IPS-NIHi7 (cell line): ENCODE measurements around the gene EML2.
A peak's percentile ranks its signal among the peaks of the same experiment; 100 is the strongest.

Experiments used
- DNase-seq: peaks from one replicate; pipeline ENCODE4 v3.0.0; 2012; ENCODE audit warnings: mixed read lengths; ENCODE audit errors: extremely low spot score

The EML2 gene

GRCh38 chr19:45589768-45590167, 49.4 kb downstream of the EML2 start:
- no peak for DNase-seq

GRCh38 chr19:45587873-45588272, 51.3 kb downstream of the EML2 start:
- DNase-seq = no peak

- no peak for DNase-seq
These were observed 54.0 kb downstream of the EML2 start for GRCh38 chr19:45585158-45585577.

- DNase-seq = peak; percentile 97
These were observed 54.7 kb downstream of the EML2 start, which contains the start of gene OPA3 for GRCh38 chr19:45584332-45585157. OPA3 (minus strand) TSS chr19:45584802; CDS start chr19:45584764, 38 bp downstream.

DNA sequence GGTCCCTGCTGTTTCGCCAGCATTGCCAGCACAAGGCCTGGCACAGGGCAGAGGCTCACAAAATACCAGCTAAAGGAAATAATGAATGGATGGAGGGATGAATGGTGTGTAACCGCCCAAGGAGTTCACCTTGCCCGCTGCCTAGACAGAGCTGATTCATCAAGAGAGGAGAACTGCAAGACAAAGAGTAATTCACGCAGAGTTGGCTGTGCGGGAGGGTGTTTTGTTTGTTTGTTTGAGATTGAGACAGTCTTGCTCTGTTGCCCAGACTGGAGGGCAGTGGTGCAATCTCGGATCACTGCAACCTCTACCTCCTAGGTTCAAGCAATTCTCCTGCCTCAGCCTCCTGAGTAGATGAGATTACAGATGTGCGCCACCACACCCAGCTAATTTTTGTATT, 57.6 kb downstream of the EML2 start:
- no peak for DNase-seq

DNA sequence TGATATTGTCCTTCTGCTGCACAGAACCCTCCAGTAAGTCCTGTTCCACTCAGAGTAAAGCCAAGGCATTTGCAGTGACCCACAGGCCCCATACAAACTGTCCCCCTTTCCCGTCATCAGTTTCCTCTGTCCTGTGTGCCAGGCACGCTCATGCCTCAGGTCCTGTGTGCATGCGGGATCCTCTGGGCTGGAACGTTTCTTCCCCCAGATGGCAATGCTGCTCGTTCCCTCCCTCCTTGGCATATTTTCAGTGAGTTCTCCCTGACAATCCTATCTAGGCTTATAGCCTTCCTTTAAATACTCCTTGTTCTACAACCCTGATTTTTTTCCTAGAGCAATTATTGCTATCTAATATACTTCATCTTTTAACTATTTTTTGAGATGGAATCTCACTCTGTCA, 60.3 kb downstream of the EML2 start:
- no peak for DNase-seq

- DNase-seq = no peak
These were observed 61.9 kb downstream of the EML2 start for GRCh38 chr19:45577111-45577905.

DNA sequence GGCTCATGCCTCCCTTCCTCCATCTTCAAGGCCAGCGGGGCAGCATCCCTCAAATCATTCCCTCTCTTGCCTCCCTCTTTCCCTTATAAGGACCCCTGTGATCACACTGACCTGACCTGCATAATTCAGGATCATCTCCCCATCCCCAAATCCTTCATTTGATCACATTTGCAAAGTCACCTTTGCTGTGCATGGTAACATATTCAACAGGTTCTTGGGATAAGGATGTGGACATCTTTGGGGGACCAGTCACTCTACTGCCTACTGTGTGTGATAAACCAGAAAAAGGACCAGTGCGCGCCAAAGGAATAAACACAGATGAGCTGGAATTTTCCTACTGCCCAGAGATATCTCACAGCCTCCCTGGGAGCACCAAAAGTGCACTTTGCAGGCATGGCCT, 62.5 kb downstream of the EML2 start:
- no peak for DNase-seq

GRCh38 chr19:45575216-45575615, 64.0 kb downstream of the EML2 start:
- DNase-seq = no peak

GRCh38 chr19:45574526-45574925, 64.7 kb downstream of the EML2 start:
- DNase-seq = no peak

DNA sequence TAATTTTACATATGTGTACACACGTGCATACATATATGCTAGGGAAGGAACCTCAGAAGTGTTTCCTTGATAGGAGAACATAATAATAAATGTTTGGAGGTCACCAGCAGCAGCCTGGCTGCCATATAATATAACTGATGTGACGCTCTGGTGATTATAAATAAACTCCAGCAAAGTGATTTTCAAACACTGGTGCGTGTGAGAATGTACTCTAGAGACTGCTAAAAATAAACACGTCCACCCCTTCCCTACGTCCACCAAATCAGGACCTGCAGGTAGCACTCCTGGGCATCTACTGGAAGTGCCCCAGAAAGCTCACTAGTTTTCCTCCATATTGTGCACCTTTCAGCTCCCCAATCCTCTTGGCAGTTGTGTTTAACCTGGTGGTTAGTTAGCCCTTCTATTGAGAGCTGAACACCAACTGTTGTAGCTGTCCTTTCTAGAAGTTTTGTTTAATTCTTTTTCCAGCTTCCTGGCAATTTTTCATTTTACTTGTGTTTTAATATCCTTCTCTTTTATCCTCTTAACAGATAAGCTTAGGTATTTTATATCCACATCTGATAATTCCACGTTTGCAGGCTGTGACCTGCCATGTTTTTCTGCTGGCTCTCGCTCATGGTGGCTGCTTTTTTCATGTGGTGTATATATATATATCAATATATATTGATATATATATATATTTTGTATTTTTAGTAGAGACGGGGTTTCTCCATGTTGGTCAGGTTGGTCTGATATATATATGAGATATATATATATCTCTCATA, 67.6 kb downstream of the EML2 start:
- no peak for DNase-seq

- DNase-seq = peak; percentile 81
These were observed 69.4 kb downstream of the EML2 start for GRCh38 chr19:45569619-45570421.

- no peak for DNase-seq
These were observed 70.5 kb downstream of the EML2 start for GRCh38 chr19:45568732-45569131.

- DNase-seq = no peak
These were observed 71.6 kb downstream of the EML2 start for GRCh38 chr19:45567609-45568008.

- DNase-seq = peak; percentile 71
These were observed 74.9 kb downstream of the EML2 start for GRCh38 chr19:45564131-45564780.

DNA sequence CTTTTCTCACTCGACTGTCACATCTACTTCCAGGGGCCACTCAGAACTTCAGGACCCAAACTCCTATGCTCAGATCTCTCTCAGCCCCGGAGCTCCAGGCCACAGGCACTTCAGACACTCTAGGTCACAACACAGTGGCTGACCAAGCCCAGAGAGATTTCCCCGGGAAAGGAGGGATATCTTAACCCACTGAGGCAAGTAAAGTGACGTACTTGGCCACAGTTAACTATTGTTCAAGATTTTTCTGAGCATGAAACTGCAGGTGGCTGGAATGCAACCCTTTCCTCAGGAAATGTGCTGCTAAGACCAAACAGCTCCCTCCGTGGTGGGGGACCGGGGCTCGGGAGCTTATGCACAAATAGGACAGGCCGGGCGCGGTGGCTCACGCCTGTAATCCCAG, 78.5 kb downstream of the EML2 start:
- no peak for DNase-seq

- DNase-seq = no peak
These were observed 79.2 kb downstream of the EML2 start for GRCh38 chr19:45560038-45560437.
